GM18873 (cell line): ENCODE data around the gene IL4.

ENCODE experiments used
- ATAC-seq: cut with Tn5 transposase; IDR thresholded peaks from one replicate; pipeline ENCODE4 v1.9.1; 2021; ENCODE audit warnings: mild to moderate bottlenecking, moderate library complexity, moderate number of reproducible peaks; ENCODE audit not compliant: unreplicated experiment, low FRiP score

The IL4 gene

DNA sequence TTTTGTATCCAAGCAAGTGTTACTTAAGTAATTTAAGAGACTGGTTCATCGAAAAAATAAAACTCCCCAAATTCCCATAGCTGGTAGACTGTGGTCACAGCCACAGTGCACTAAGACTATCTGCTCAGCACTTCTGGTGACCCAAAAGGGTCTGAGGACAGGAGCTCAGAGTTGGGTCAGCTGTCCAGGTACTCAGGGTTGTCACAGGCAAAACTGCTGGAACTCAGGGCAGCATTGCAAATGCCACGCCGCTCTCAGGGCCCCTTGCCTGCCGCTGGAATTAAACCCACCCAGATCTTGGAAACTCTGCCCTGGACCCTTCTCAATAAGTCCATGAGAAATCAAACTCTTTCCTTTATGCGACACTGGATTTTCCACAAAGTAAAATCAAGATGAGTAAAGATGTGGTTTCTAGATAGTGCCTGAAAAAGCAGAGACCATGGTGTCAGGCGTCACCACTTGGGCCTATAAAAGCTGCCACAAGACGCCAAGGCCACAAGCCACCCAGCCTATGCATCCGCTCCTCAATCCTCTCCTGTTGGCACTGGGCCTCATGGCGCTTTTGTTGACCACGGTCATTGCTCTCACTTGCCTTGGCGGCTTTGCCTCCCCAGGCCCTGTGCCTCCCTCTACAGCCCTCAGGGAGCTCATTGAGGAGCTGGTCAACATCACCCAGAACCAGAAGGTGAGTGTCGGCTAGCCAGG, 16.0 kb upstream of the IL4 start, which contains the start of gene IL13:
Gene IL13, plus strand, starts transcription at position 498 of the 705 bp plus-strand sequence. Its CDS starts 14 bp downstream, at position 512.
- ATAC-seq = no peak

DNA sequence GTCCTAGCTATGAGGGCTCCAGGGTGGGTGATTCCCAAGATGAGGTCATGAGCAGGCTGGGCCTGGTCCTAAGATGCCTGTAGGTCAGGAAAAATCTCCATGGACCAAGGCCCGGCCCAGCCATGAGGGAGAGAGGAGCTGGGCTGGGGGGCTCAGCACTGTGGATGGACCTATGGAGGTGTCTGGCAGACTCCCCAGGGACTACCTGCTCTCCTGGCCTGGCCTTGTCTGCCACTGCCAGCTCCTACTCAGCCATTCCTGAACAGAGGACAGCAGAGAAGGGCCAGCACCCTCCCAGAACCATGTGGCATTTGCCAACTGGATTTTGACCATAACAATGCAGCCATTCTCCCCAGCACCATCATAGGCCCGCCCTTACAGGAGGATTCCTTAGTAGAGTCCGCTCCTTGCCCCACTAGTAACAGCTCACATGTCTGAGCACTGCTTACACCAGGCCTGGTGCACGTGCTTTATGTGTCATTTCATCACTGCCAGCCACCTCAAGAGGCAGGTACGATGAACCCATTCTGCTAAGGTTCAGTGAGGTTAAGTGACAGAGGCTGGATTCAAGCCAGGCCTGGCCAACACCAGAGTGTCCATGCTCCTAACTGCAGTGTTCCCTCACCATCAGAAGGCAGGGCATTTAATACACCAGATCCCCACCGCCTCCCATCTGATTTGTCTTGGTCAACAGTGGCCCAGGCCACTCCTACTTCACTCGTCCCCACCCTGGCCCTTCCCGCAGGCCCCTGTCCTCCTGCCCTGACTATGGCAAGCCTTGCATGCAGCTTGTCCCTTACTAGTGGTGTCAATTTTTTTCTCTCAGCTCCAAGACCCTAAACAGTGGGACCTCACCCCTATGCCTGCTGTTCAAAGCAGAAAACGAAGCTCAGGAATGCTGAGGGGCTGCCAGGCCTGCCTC, 15.1 kb upstream of the IL4 start:
- no peak for ATAC-seq

DNA sequence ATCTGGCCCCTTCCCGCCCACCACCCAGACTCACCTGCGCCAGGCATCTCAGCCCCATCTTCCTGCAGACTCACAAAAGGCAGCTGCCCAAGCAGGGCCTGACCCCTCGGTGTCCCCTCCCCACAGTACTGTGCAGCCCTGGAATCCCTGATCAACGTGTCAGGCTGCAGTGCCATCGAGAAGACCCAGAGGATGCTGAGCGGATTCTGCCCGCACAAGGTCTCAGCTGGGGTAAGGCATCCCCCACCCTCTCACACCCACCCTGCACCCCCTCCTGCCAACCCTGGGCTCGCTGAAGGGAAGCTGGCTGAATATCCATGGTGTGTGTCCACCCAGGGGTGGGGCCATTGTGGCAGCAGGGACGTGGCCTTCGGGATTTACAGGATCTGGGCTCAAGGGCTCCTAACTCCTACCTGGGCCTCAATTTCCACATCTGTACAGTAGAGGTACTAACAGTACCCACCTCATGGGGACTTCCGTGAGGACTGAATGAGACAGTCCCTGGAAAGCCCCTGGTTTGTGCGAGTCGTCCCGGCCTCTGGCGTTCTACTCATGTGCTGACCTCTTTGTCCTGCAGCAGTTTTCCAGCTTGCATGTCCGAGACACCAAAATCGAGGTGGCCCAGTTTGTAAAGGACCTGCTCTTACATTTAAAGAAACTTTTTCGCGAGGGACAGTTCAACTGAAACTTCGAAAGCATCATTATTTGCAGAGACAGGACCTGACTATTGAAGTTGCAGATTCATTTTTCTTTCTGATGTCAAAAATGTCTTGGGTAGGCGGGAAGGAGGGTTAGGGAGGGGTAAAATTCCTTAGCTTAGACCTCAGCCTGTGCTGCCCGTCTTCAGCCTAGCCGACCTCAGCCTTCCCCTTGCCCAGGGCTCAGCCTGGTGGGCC, 13.9 kb upstream of the IL4 start:
- no peak for ATAC-seq

DNA sequence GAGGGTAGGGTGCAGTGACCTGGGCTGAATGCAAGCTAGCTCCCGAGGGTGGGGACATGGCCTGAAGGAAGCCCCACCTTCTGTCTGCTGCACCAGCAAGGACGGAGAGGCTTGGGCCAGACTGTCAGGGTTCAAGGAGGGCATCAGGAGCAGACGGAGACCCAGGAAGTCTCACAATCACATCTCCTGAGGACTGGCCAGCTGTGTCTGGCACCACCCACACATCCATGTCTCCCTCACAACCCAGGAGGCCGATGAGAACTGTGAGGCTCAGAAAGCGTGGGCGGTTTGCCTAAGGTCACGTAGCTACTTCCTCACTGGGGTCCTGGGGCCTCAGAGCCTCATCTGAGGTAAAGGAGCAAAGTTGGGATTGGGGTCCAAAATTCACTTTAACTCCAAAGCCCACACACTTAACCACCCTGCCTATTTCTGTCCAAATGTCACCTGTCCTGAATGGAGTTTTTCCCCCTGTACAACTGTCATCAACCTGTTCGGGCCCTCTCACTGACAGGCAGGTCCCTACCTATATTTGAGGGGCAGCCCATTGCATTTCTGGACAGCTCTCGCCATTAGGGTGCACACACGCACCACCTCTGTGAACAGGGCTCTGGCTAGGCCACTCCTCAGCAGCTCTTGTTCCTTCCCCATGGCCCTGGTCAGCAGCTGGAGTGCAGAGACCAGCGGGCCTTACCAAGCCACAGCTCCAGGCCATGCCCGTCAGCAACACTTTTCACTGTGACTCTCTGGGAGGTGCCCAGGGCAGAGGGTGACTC, 12.4 kb upstream of the IL4 start:
- ATAC-seq = no peak

- ATAC-seq = no peak
These were observed 11.8 kb upstream of the IL4 start for GRCh38 chr5:132662004-132662401.

DNA sequence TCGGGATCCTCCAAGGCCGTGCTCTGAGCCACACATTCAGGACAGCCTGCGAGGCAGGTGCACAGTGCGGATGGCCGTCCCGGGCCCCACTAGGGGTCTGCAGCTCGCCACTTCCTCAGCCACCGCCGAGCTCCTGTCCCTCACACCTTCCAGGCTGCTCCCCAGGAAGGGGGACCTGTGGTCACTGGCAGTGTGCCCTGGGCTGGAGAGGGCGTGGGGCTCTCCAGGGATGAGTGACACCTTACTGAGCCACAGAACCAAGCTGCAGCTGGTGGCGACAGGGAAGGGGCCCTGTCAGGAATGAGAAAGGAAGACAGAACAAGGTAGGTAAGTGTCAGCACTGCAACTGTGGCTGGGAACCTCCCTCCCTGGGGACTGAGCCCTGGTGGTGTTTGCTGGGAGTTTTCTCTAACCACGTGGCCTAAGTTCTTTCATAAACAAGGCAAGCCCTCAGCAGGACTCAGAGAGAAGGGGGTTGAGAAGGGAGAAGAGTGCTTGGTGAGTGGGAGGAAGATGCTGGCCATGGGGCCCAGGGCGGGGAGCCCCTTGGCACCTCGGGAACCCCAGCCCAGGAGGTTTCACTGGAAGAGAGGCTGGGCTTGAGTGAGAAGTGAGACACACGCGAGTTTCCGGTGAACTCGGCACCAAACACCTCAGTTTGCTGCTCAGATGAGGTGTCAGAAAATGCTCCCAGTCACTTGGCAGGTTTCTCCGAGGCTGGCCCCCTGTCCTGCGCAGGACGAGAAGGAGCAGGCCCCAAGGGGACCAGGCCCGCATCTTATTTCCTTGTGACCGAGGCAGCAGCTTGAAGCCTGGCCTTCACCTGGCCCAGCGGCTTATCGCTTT, 10.6 kb upstream of the IL4 start:
- peak; percentile 54 for ATAC-seq

DNA sequence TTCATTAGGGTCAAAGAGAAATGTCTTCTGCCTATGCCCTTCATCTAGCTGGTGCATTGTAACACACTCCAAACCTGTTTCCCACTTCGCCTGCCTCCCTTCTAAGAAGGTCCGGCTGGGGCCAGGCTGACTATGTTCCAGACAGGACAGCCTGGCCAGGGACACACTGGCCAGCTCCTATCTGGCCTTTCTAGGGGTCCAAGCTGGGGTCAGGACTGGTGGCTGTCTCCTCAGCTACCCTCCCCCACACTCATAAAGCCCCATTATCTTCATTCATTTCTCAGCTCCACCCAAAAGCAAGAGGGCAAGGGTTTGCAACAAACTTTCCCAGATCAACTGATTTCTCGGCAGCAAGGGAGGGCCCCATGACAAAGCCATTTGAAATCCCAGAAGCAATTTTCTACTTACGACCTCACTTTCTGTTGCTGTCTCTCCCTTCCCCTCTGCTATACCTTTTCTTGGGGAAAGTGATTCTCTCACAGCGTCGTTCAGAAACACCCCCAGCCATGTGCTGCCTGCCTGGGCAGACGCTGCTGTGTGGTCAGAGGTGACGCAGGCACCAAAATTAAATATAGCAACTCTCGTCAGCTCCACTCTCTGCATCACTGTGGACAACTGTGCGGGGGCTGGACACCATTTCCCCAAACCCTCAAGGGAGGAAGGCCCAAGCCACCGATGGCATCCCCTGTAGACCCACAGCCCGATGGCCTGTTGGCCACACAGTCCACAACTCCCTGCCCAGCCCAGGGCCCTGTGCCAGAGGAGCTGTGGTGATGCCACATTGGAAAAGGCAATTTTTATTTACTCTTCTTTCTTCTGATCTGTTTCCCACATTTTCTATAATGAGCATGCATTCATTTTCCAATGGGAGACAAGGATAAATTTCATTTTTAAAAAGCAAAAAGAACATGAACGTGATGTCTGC, 9.8 kb upstream of the IL4 start:
- ATAC-seq = peak; percentile 45

GRCh38 chr5:132664696-132665209, 9.0 kb upstream of the IL4 start:
- ATAC-seq = no peak

GRCh38 chr5:132665574-132666080, 8.2 kb upstream of the IL4 start:
- ATAC-seq = no peak

DNA sequence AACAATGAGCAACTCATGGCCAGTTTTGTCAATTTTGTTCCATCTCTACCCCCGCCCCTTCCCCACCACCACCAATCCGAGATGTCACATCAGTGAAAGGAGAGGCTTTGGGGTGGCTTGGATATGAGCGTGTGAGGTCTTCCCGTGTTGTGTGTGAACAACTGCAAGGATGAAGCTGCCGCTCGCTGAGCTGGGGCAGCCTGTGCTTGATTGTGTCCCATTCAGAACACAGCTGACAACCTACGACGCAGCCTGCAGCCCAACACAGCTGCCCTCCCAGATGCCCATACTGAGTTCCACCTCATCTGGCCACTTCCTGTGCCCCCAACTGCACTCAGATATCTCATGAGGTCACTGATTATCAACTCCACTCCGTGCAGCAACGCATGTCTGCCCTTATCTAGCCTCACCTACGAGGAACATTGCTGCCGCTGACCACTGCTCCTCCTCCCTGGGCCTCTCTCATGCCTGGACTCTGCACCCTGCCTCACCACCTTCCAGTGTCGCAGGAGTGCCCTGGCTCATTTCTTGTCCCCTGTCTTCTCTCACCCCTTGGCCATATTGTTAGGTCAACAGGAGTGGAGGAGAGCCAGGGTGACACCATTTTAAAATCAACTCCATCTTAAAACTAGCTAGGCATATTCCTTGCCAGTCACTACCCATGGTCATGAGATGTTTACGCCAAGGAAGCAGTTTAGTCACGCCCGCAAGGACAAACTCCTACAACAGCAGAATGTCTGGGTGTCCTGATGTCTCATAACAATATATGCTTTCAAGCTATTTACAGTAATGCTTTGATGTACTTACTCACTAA, 7.3 kb upstream of the IL4 start:
- ATAC-seq = no peak

GRCh38 chr5:132667309-132667708, 6.5 kb upstream of the IL4 start:
- ATAC-seq = no peak

GRCh38 chr5:132667761-132668705, 5.8 kb upstream of the IL4 start:
- no peak for ATAC-seq

GRCh38 chr5:132668706-132669454, 4.9 kb upstream of the IL4 start:
- no peak for ATAC-seq

- ATAC-seq = no peak
These were observed 4.4 kb upstream of the IL4 start for GRCh38 chr5:132669455-132669820.
